Smooth muscle cell (in vitro differentiated cells): ENCODE results near the gene RCL1. TPM values are rescaled to one million over a fixed set of nuclear protein-coding genes. Genes with fewer than 3 reads are reported as not detected.
A peak's percentile ranks its signal among the peaks of the same experiment; 100 is the strongest.

Source experiments
- DNase-seq: peaks from one replicate; lab custom pipeline; 2025; ENCODE audit not compliant: unreplicated experiment; lab: John Stamatoyannopoulos, UW
- H2AFZ ChIP-seq: fragments of 200-600 bp; sonication (generic); 2 replicates; pipeline ENCODE4 v1.6.0; 2016; ENCODE audit warnings: antibody characterized with exemption, low read depth, mild to moderate bottlenecking
- H3F3A ChIP-seq: fragments of 200-600 bp; sonication (generic); 2 replicates; pipeline ENCODE4 v1.6.0; 2017; ENCODE audit warnings: antibody characterized with exemption, low read depth
- H3K27ac ChIP-seq: fragments of 200-600 bp; sonication (generic); 2 replicates; pipeline ENCODE4 v1.5.1; 2016; ENCODE audit warnings: low read depth, mild to moderate bottlenecking
- H3K27me3 ChIP-seq: fragments of 200-600 bp; sonication (generic); 2 replicates; pipeline ENCODE4 v1.6.1; 2016; ENCODE audit warnings: low read depth, mild to moderate bottlenecking
- H3K36me3 ChIP-seq: fragments of 200-600 bp; sonication (generic); 2 replicates; pipeline ENCODE4 v1.5.1; 2016; ENCODE audit warnings: low read depth
- H3K4me1 ChIP-seq: fragments of 200-600 bp; sonication (generic); 2 replicates; pipeline ENCODE4 v1.5.1; 2016; ENCODE audit warnings: low read depth
- H3K4me2 ChIP-seq: fragments of 200-600 bp; sonication (generic); 2 replicates; pipeline ENCODE4 v1.6.0; 2016; ENCODE audit warnings: mild to moderate bottlenecking
- H3K4me3 ChIP-seq: fragments of 200-600 bp; sonication (generic); 2 replicates; pipeline ENCODE4 v1.5.1; 2016; ENCODE audit warnings: mild to moderate bottlenecking
- H3K79me2 ChIP-seq: fragments of 200-600 bp; sonication (generic); 2 replicates; pipeline ENCODE4 v1.6.0; 2016; ENCODE audit warnings: low read depth, mild to moderate bottlenecking
- H3K9ac ChIP-seq: fragments of 200-600 bp; sonication (generic); 2 replicates; pipeline ENCODE4 v1.6.0; 2016; ENCODE audit warnings: low read depth
- H3K9me3 ChIP-seq: fragments of 200-600 bp; sonication (generic); replicated peaks from 2 replicates; pipeline ENCODE4 v1.5.1; 2016; ENCODE audit warnings: low read depth
- H4K20me1 ChIP-seq: fragments of 200-600 bp; sonication (generic); 2 replicates; pipeline ENCODE4 v1.6.0; 2016; ENCODE audit warnings: low read depth
- CTCF ChIP-seq: fragments of 200-600 bp; sonication (generic); IDR thresholded peaks from 2 replicates; pipeline ENCODE4 v1.5.1; 2017; ENCODE audit warnings: borderline replicate concordance, mild to moderate bottlenecking, antibody characterized with exemption; ENCODE audit not compliant: insufficient read depth, poor library complexity, severe bottlenecking
- WGBS: methylation state at CpG from one replicate; pipeline ENCODE4 v1.1.7; 2016; ENCODE audit warnings: low lambda C conversion rate; 5-methylcytosine and 5-hydroxymethylcytosine counted together
- polyA plus RNA-seq: library from polyadenylated mRNA; unstranded; fragments of >200 nt; fragmentation: Nextera tagmentation; extraction: Ambion mirVana; gene quantifications from 2 replicates; pipeline ENCODE4 v1.2.1, GENCODE V29; 2016
- total RNA-seq: library from RNA; depleted of rRNA; stranded (reverse); fragments of >200 nt; gene quantifications from 2 replicates; pipeline ENCODE4 v1.2.3, GENCODE V29; 2014

The RCL1 gene
- total RNA-seq (7.9 and 11.1 TPM in 2 replicates), polyA plus RNA-seq (5.8 and 7.9 TPM in 2 replicates)

DNA sequence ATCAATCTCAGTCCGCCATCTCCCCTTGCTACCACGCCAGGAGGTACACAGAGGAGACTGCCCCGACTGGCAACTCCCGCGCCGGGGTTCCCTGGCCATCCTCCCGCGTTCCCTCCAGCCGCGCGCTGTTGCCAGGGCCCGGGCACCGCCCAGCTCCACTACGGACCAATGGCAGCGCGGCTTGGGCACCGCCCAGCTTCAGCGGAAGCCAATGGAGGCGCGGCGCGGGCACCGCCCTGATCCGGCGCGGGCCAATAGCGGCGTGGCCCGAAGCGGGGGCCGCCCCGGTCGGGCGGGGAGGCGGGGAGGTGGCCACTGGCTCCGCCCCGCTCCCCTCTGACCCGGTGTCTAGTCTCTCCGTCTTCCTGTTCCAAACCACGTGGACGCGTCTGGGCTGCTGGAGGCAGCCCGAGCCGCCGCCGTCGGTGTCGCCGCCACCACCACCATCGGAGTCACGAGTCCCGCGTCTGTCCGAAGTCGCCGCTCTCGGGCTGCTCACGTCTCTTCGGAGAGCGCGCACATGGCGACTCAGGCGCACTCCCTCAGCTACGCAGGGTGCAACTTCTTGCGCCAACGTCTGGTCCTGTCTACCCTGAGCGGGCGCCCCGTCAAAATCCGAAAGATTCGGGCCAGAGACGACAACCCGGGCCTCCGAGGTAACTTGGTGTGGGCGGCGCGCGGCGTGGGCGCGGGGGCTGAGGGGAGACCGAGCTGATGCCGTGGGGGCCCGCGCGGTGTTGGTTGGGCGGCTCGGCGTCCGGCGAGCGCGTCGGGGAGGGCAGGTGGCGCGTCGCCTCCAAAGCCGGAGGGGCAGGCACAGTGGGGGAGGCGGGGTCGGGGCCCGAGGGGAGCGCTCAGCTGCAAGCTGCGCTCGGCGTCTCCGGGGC, at the start of gene RCL1:
Gene RCL1 (plus strand): TSS at position 373 of the 887 bp plus-strand sequence. CDS start 148 bp downstream, at position 521.
- peak within 1 kb of the TSS; percentile 96 for H3K4me3 ChIP-seq
- no peaks in the 10 kb centered on the region for H3K9me3 ChIP-seq
- H3K79me2 ChIP-seq, result peaks cover 40% of the 10 kb centered on the region
- H3F3A ChIP-seq, result no peaks in the 10 kb centered on the region
- TF ChIP-seq CTCF, result no peak
- H3K9ac ChIP-seq, result peak within 1 kb of the TSS; percentile 87
- peak; percentile 82 for DNase-seq
- H2AFZ ChIP-seq, result peak within 1 kb of the TSS; percentile 100
- WGBS, result under 1% methylated on average over 96 of the region's 106 CpGs
- peaks cover 10% of the 10 kb centered on the region for H3K4me1 ChIP-seq
- H3K36me3 ChIP-seq, result no peaks in the 10 kb centered on the region
- H3K27ac ChIP-seq, result peak within 1 kb of the TSS; percentile 85
- H4K20me1 ChIP-seq, result no peaks in the 10 kb centered on the region
- H3K4me2 ChIP-seq, result peak within 1 kb of the TSS; percentile 96
- no peaks in the 10 kb centered on the region for H3K27me3 ChIP-seq

DNA sequence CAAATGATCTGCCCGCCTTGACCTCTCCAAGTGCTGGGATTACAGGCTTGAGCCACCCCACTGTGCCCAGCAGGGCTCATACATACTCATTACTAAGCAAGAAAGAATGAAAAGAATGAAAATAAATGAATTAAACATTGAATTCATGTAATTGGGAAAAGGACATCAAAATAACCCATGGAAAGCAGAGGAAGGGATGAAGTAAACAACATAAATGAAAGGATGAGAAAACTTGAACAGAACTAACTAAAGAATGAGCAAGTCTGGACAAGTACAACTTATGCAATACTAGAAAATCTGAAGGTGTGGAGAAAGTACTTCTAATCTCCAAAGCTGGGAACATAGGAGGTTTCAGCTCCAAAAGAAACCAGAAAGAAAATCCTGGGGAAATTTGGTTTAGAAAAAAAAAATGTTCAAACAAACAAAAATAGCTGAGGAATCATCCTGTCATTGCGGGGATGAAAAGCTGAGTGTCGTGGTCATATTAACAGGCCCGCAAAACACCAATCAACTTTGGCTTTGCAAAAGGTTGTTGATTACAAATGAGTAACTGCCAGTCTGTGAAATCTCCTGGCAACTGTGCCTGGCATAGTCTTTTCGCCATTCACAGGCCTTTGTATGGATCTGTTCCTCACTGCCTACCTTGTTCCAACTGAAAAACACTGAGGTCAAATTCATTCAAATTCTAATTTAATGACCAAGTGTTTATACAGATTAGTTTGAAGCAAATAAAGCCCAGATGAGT, 49.4 kb upstream of the RCL1 start:
- Histone ChIP-seq H3K9ac (no peak overlapping the region), H3K4me3 (no peak overlapping the region), H3K9me3 (no peaks in the 10 kb centered on the region), H3K27me3 (no peaks in the 10 kb centered on the region), H4K20me1 (no peaks in the 10 kb centered on the region), H3K79me2 (peaks cover 14% of the 10 kb centered on the region), H3F3A (peaks cover 4% of the 10 kb centered on the region), H3K36me3 (no peaks in the 10 kb centered on the region), H3K27ac (peak overlapping the region; percentile 13), H3K4me1 (peaks cover 6% of the 10 kb centered on the region), H2AFZ (peak overlapping the region; percentile 44), H3K4me2 (no peak overlapping the region)
- TF ChIP-seq CTCF, result no peak
- WGBS, result 63% methylated on average over 5 of the region's 5 CpGs
- no peak for DNase-seq

DNA sequence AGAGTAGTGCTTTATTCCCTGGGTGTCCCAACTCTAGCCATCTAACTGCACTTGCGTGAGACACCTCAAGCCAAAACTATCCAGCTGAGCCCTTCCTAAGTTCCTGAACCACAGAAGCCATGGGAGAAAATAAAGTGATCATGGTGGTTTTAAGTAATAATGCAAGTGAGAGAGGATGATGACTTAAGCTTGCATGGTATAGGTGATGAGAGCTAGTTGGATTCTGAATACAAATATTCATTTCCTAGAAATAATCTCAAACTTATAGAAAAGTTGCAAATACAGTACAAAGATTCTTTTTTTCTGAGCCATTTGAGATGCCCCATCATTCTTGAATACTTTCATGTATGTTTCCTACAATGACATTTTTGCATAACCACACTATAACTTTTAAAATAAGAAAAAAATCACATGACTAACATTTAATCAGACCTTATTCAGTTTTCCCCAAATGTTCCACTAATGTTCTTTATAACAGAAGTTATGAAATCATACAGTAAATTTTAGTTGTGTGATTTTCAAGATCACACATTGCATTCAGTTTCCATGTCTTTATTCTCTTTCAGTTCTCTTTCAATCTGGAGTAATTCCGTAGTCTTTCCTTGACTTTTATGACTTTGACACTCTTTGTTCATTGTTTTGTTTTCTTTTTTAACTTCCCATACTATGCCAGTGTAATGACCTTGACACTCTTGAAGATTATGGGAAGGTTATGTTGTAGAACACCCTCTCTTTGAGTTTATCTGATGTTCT, 46.3 kb upstream of the RCL1 start:
- Histone ChIP-seq H3K79me2 (no peaks in the 10 kb centered on the region), H3F3A (peaks cover 4% of the 10 kb centered on the region), H3K4me3 (no peak overlapping the region), H3K27ac (no peak overlapping the region), H3K9ac (no peak overlapping the region), H3K36me3 (no peaks in the 10 kb centered on the region), H2AFZ (no peak overlapping the region), H3K4me2 (no peak overlapping the region), H3K9me3 (no peaks in the 10 kb centered on the region), H3K4me1 (no peaks in the 10 kb centered on the region), H3K27me3 (no peaks in the 10 kb centered on the region), H4K20me1 (no peaks in the 10 kb centered on the region)
- WGBS, result 96% methylated on average over 2 of the region's 2 CpGs
- DNase-seq, result no peak
- no peak for TF ChIP-seq CTCF
